Gastroesophageal sphincter (tissue), 3 donors: ENCODE results near the gene WWC2.

Experiments
- CTCF ChIP-seq, 4 experiments: fragments of 200-600 bp in 2 of 4; fragments of 450-650 bp in 2 of 4; sonication (generic) in 1 of 4; IDR thresholded peaks; one replicate each; pipeline ENCODE4 v1.5.1; 2017 to 2019; ENCODE audit warnings: antibody characterized with exemption in 4 of 4, mild to moderate bottlenecking in 2 of 4, moderate library complexity in 2 of 4
- POLR2A ChIP-seq, 2 donors: fragments of 450-650 bp; IDR thresholded peaks; one replicate each; pipeline ENCODE4 v1.6.1; 2017; ENCODE audit warnings: antibody characterized with exemption in 2 of 2, mild to moderate bottlenecking in 2 of 2, moderate library complexity in 1 of 2
- POLR2AphosphoS5 ChIP-seq: sonication (generic); formaldehyde crosslinking; IDR thresholded peaks from one replicate; pipeline ENCODE4 v1.6.1; 2017; ENCODE audit warnings: antibody characterized with exemption

- no peak for TF ChIP-seq POLR2AphosphoS5
- TF ChIP-seq CTCF (IDR thresholded peaks at IDR 0.05): no peak
- no peak for TF ChIP-seq POLR2A (IDR thresholded peaks at IDR 0.05)
Observed at GRCh38 chr4:183147983-183148382, 48.9 kb downstream of the WWC2 start.
